Fibroblast of the aortic adventitia (primary cell): ENCODE measurements around the gene PLD5. TPM values are rescaled to one million over a fixed set of nuclear protein-coding genes. Genes with fewer than 3 reads are reported as not detected.
"Not testable (repeated sequence)": the region's sequence is repeated elsewhere in the genome, so short reads cannot be mapped to it uniquely, and the experiment has no call there.

ENCODE experiments used
- DNase-seq: peaks from one replicate; pipeline ENCODE4 v3.0.0-alpha.2; 2010; ENCODE audit warnings: low read depth
- H3K4me3 ChIP-seq: 2 replicates; pipeline ENCODE4 v1.5.1; 2011; ENCODE audit warnings: low read depth, mild to moderate bottlenecking, control low read depth, low read length, moderate library complexity
- CTCF ChIP-seq: IDR thresholded peaks from 2 replicates; pipeline ENCODE4 v1.5.1; 2011; ENCODE audit warnings: mild to moderate bottlenecking, low read length, control low read depth, inconsistent platforms; ENCODE audit not compliant: insufficient read depth
- total RNA-seq: library from RNA; depleted of rRNA; stranded (reverse); fragments of >200 nt; gene quantifications from 2 replicates; pipeline ENCODE4 v1.2.3, GENCODE V29; 2012; ENCODE audit warnings: low replicate concordance

The PLD5 gene
- total RNA-seq, 1 donor: under 0.01 TPM

GRCh38 chr1:242278406-242278805 lies 246.1 kb downstream of the PLD5 start:
- DNase-seq, H3K4me3 ChIP-seq: not testable (repeated sequence)

GRCh38 chr1:242276769-242277168 lies 247.7 kb downstream of the PLD5 start:
- DNase-seq, H3K4me3 ChIP-seq: not testable (repeated sequence)

GRCh38 chr1:242267004-242267403 lies 257.5 kb downstream of the PLD5 start:
- not testable (repeated sequence) for H3K4me3 ChIP-seq, DNase-seq

GRCh38 chr1:242264419-242264818 lies 260.1 kb downstream of the PLD5 start:
- H3K4me3 ChIP-seq, DNase-seq: not testable (repeated sequence)

GRCh38 chr1:242245255-242245654 lies 279.2 kb downstream of the PLD5 start:
- no peak for TF ChIP-seq CTCF
- no peak overlapping the region for H3K4me3 ChIP-seq
- no peak for DNase-seq

GRCh38 chr1:242243472-242243871 lies 281.0 kb downstream of the PLD5 start:
- H3K4me3 ChIP-seq: no peak overlapping the region
- TF ChIP-seq CTCF: no peak
- DNase-seq: no peak

GRCh38 chr1:242242983-242243382 lies 281.5 kb downstream of the PLD5 start:
- TF ChIP-seq CTCF: no peak
- no peak for DNase-seq

GRCh38 chr1:242241936-242242335 lies 282.6 kb downstream of the PLD5 start:
- TF ChIP-seq CTCF: no peak
- no peak overlapping the region for H3K4me3 ChIP-seq
- DNase-seq: no peak

More at GRCh38 chr1:242242983-242243382, 281.5 kb downstream of the PLD5 start:
- H3K4me3 ChIP-seq: no peak overlapping the region

- H3K4me3 ChIP-seq: no peak overlapping the region
- no peak for DNase-seq
- TF ChIP-seq CTCF: no peak
Measured at GRCh38 chr1:242240691-242241090, 283.8 kb downstream of the PLD5 start.
